H1 (cell line): Measurements from ENCODE around the gene PTDSS2. TPM values are rescaled to one million over a fixed set of nuclear protein-coding genes. Genes with fewer than 3 reads are reported as not detected.

ENCODE experiments used
- CTCF ChIA-PET: fragments of 300-600 bp; sonication (Branson Sonifier 250); formaldehyde crosslinking; loops from one replicate; lab custom pipeline; 2021; ENCODE audit not compliant: partially characterized antibody; lab: Charles Lee
- POLR2A ChIA-PET: fragments of 300-600 bp; sonication (Branson Sonifier 250); formaldehyde crosslinking; loops from one replicate; lab custom pipeline; 2021; ENCODE audit warnings: inconsistent platforms; ENCODE audit not compliant: partially characterized antibody; lab: Charles Lee
- DNase-seq, 2 experiments: peaks; one replicate each; pipeline versions ENCODE4 v3.0.0 to v3.0.0-alpha.2; 2010 to 2022; ENCODE audit warnings: low spot score in 2 of 2, low read depth in 1 of 2, mixed read lengths in 1 of 2
- FAIRE-seq: peaks from 2 replicates; lab custom pipeline; 2011; peaks lifted over from hg19 to GRCh38; lab: Jason Lieb, UNC
- H2AFZ ChIP-seq: 2 replicates; pipeline ENCODE4 v1.8.1; 2012; ENCODE audit warnings: low read length, inconsistent platforms
- H2AK5ac ChIP-seq: 2 replicates; pipeline ENCODE4 v1.6.1; 2013; ENCODE audit warnings: low read depth, low read length
- H2BK120ac ChIP-seq: replicated peaks from 2 replicates; pipeline ENCODE3; 2013; ENCODE audit warnings: low read depth, low read length, inconsistent platforms
- H2BK12ac ChIP-seq: 2 replicates; pipeline ENCODE4 v1.6.1; 2013; ENCODE audit warnings: low read depth, low read length
- H2BK15ac ChIP-seq: 2 replicates; pipeline ENCODE4 v1.6.1; 2013; ENCODE audit warnings: low read length
- H2BK20ac ChIP-seq: 2 replicates; pipeline ENCODE4 v1.6.1; 2013; ENCODE audit warnings: low read length
- H2BK5ac ChIP-seq: 2 replicates; pipeline ENCODE4 v1.6.1; 2013; ENCODE audit warnings: low read depth, low read length
- H3K14ac ChIP-seq: 2 replicates; pipeline ENCODE4 v1.6.1; 2013; ENCODE audit warnings: inconsistent platforms; ENCODE audit not compliant: insufficient read length
- H3K18ac ChIP-seq: 2 replicates; pipeline ENCODE4 v1.6.1; 2013; ENCODE audit warnings: low read length; ENCODE audit errors: extremely low read depth
- H3K23ac ChIP-seq: 2 replicates; pipeline ENCODE4 v1.6.1; 2013; ENCODE audit warnings: inconsistent platforms; ENCODE audit not compliant: insufficient read length
- H3K23me2 ChIP-seq: 2 replicates; pipeline ENCODE4 v1.6.1; 2013; ENCODE audit warnings: low read depth, low read length
- H3K27ac ChIP-seq: 2 replicates; pipeline ENCODE4 v1.6.1; 2011; ENCODE audit warnings: low read depth, low read length, inconsistent platforms
- H3K27me3 ChIP-seq, 4 experiments: replicated peaks in 1 of 4; 1 replicate in 1 of 4; 2 replicates in 3 of 4; pipeline versions ENCODE4 v1.6.1 to v1.8.1; 2011 to 2013; ENCODE audit warnings: low read length in 3 of 4, mild to moderate bottlenecking in 3 of 4, inconsistent platforms in 2 of 4, mixed read lengths in 2 of 4, moderate library complexity in 1 of 4; ENCODE audit not compliant: control insufficient read depth in 3 of 4, insufficient read depth in 3 of 4; ENCODE audit errors: extremely low read depth in 1 of 4
- H3K36me3 ChIP-seq, 4 experiments: 2 replicates each; pipeline versions ENCODE4 v1.6.1 to v1.8.1; 2011 to 2013; ENCODE audit warnings: mild to moderate bottlenecking in 4 of 4, low read length in 3 of 4, moderate library complexity in 2 of 4, control low read depth in 1 of 4, inconsistent platforms in 1 of 4; ENCODE audit not compliant: insufficient read depth in 4 of 4, control insufficient read depth in 2 of 4
- H3K4ac ChIP-seq: replicated peaks from 2 replicates; pipeline ENCODE3; 2013; ENCODE audit warnings: low read length, low read depth, mixed read lengths, inconsistent platforms; ENCODE audit not compliant: insufficient read length
- H3K4me1 ChIP-seq, 4 experiments: replicated peaks in 1 of 4; 1 replicate in 1 of 4; 2 replicates in 3 of 4; pipeline versions ENCODE4 v1.6.1 to v1.8.1; 2011 to 2013; ENCODE audit warnings: low read length in 3 of 4, inconsistent platforms in 2 of 4, mixed read lengths in 1 of 4; ENCODE audit not compliant: insufficient read depth in 4 of 4, control insufficient read depth in 3 of 4
- H3K4me2 ChIP-seq, 2 experiments: 2 replicates each; pipeline versions ENCODE4 v1.6.1 to v1.8.1; 2011 to 2013; ENCODE audit warnings: low read depth in 2 of 2, low read length in 2 of 2, control low read depth in 1 of 2, inconsistent platforms in 1 of 2, mild to moderate bottlenecking in 1 of 2; ENCODE audit not compliant: insufficient read depth in 1 of 2
- H3K4me3 ChIP-seq, 4 experiments: fragments of 200-600, 300-600 bp in 1 of 4; sonication (generic), shearing (Covaris generic), sonication (Bioruptor Twin) in 1 of 4; 2 replicates each; pipeline versions ENCODE4 v1.5.1 to v1.8.1; 2011 to 2016; ENCODE audit warnings: low read length in 4 of 4, low read depth in 3 of 4, control low read depth in 2 of 4, inconsistent platforms in 2 of 4, mild to moderate bottlenecking in 2 of 4, mixed read lengths in 1 of 4, moderate library complexity in 1 of 4; ENCODE audit not compliant: insufficient read depth in 2 of 4; ENCODE audit errors: extremely low read depth in 1 of 4
- H3K56ac ChIP-seq: replicated peaks from 2 replicates; pipeline ENCODE3; 2013; ENCODE audit warnings: low read depth, mild to moderate bottlenecking, mixed read lengths, low read length, inconsistent platforms; ENCODE audit not compliant: insufficient read length
- H3K79me1 ChIP-seq: 2 replicates; pipeline ENCODE4 v1.6.1; 2013; ENCODE audit warnings: low read depth, low read length, control low read depth
- H3K79me2 ChIP-seq, 2 experiments: 2 replicates each; pipeline versions ENCODE4 v1.6.1 to v1.8.1; 2012 to 2013; ENCODE audit warnings: low read length in 2 of 2, mild to moderate bottlenecking in 2 of 2, inconsistent platforms in 1 of 2; ENCODE audit not compliant: insufficient read depth in 2 of 2, control insufficient read depth in 1 of 2
- H3K9ac ChIP-seq, 4 experiments: replicated peaks in 1 of 4; 1 replicate in 1 of 4; 2 replicates in 3 of 4; pipeline versions ENCODE4 v1.6.1 to v1.8.1; 2011 to 2013; ENCODE audit warnings: low read depth in 3 of 4, low read length in 3 of 4, control low read depth in 2 of 4, mild to moderate bottlenecking in 2 of 4, moderate library complexity in 2 of 4, inconsistent platforms in 1 of 4; ENCODE audit errors: extremely low read depth in 1 of 4
- H3K9me3 ChIP-seq, 2 experiments: 2 replicates each; pipeline versions ENCODE4 v1.6.1 to v1.8.1; 2012 to 2013; ENCODE audit warnings: mild to moderate bottlenecking in 2 of 2, moderate library complexity in 2 of 2, control low read depth in 1 of 2, inconsistent platforms in 1 of 2, low read depth in 1 of 2, low read length in 1 of 2, mixed read lengths in 1 of 2; ENCODE audit not compliant: insufficient read depth in 2 of 2
- H4K20me1 ChIP-seq, 2 experiments: replicated peaks in 1 of 2; 2 replicates each; pipeline versions ENCODE3 to v1.8.1; 2011 to 2013; ENCODE audit warnings: inconsistent platforms in 2 of 2, low read length in 2 of 2, mild to moderate bottlenecking in 1 of 2; ENCODE audit not compliant: insufficient read depth in 2 of 2, control insufficient read depth in 1 of 2
- H4K5ac ChIP-seq: 2 replicates; pipeline ENCODE4 v1.6.1; 2013; ENCODE audit warnings: low read length, low read depth, mixed read lengths, inconsistent platforms; ENCODE audit not compliant: insufficient read length
- H4K8ac ChIP-seq: 2 replicates; pipeline ENCODE4 v1.8.0; 2013; ENCODE audit warnings: mild to moderate bottlenecking, moderate library complexity, low read length, inconsistent platforms; ENCODE audit not compliant: insufficient read depth; ENCODE audit errors: extremely low read depth
- H4K91ac ChIP-seq: replicated peaks from 2 replicates; pipeline ENCODE3; 2013; ENCODE audit warnings: low read length, mixed read lengths, inconsistent platforms; ENCODE audit not compliant: insufficient read length
- BCL11A ChIP-seq, 2 experiments: IDR thresholded peaks; one replicate each; pipeline ENCODE4 v1.6.1; 2011; ENCODE audit warnings: low read depth in 2 of 2, low read length in 2 of 2, mild to moderate bottlenecking in 2 of 2
- CHD1 ChIP-seq: IDR thresholded peaks from 2 replicates; pipeline ENCODE4 v1.6.1; 2012; ENCODE audit warnings: low read depth, low read length, improper control_type of control experiment
- WGBS, 2 experiments: shearing (Covaris generic) in 1 of 2; methylation state at CpG; one replicate each; pipeline versions ENCODE4 v1.1.6 to v1.1.7; 2013 to 2015; ENCODE audit warnings: low lambda C conversion rate in 2 of 2, mixed read lengths in 2 of 2, inconsistent platforms in 1 of 2, low coverage in 1 of 2, missing lambda C conversion rate in 1 of 2; ENCODE audit not compliant: insufficient replicate concordance in 2 of 2, insufficient coverage in 1 of 2, insufficient read length in 1 of 2; ENCODE audit errors: extremely low coverage in 1 of 2, missing lambda C conversion rate in 1 of 2; 5-methylcytosine and 5-hydroxymethylcytosine counted together
- polyA plus RNA-seq, 7 experiments: library from polyadenylated mRNA; depleted of rRNA in 3 of 7; stranded (reverse) in 5 of 7; unstranded in 2 of 7; fragments of >200 nt in 5 of 7; fragments of 200-250 nt in 2 of 7; gene quantifications; 1 replicate in 5 of 7; 2 replicates in 1 of 7; 4 replicates in 1 of 7; pipeline versions ENCODE4 v1.2.1 to v1.2.3, GENCODE V29; 2011 to 2013; ENCODE audit warnings: missing spikeins in 2 of 7, mixed read lengths in 2 of 7
- total RNA-seq: library from RNA; stranded (reverse); fragmentation: NEBNext Ultra II Directional; extraction: Animal tissue kit (Norgen Biotek cat#: 25700); gene quantifications from 2 replicates; pipeline ENCODE4 v1.2.1, GENCODE V29; 2021

Gene PTDSS2
- total and polyA plus RNA-seq, 2 of the 8 experiments (the other 6 are each of a cell fraction or from before 2014, with no cell fraction given) = 48.7 to 68.2 TPM

DNA sequence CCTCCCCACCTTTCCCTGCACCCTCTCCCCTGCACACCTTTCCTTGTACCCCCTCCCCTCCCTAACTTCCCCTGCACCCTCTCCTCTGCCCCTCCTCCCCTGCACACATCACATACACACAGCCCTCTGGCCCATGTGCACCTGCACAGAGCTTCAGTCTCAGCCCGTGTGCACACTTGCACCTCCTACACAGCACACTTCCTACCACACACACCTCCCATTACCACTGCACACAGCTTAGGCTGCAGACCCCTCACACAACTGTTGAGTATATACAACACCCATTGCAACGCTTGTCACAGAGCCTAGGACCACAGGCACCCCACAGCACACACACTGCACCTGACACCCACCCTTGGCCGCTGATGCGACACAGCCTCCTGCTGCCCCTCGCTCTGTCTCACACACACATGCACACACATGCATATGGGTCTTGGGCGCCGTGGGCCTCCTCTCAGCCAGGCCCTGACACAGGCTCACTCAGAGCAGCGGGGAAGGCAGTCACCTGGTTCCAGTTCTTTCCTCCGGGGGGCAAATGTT lies 35.7 kb upstream of the PTDSS2 start:
- Histone ChIP-seq H3K79me1 (peaks cover 5% of the 10 kb centered on the region), H3K4me1 (peaks cover 0 to 26% (median 16%) of the 10 kb centered on the region in 4 experiments; a peak in 6 of 7 replicates), H2BK15ac (peak overlapping the region; percentile 83), H2BK5ac (peak overlapping the region; percentile 30; the same call in 1 of the 2 replicates), H3K14ac (no peak overlapping the region), H3K9me3 (no peaks in the 10 kb centered on the region), H2AFZ (no peak overlapping the region), H3K4ac (peak overlapping the region; percentile 78), H2AK5ac (peak overlapping the region; percentile 61; the same call in 1 of the 2 replicates), H3K4me2 (no peak overlapping the region), H4K91ac (peak overlapping the region; percentile 89), H3K36me3 (no peaks in the 10 kb centered on the region), H3K56ac (no peak overlapping the region), H4K5ac (no peak overlapping the region), H4K20me1 (peaks cover 10 to 11% of the 10 kb centered on the region in 2 experiments), H3K27me3 (peaks cover 0 to 13% (median 4%) of the 10 kb centered on the region in 4 experiments; a peak in 5 of 7 replicates), H3K18ac (no peak overlapping the region), H2BK20ac (no peak overlapping the region), H3K23ac (no peak overlapping the region), H3K9ac (no peak overlapping the region), H3K27ac (no peak overlapping the region), H3K79me2 (peaks cover 0 to 19% of the 10 kb centered on the region in 2 experiments; a peak in 1 of 4 replicates), H3K4me3 (no peak overlapping the region), H2BK12ac (peak overlapping the region; percentile 90; the same call in 1 of the 2 replicates), H2BK120ac (no peak overlapping the region), H4K8ac (no peak overlapping the region), H3K23me2 (peaks cover 9% of the 10 kb centered on the region; the same call in 1 of the 2 replicates)
- CTCF ChIA-PET = interaction anchor here (1.0 to 1.8 kb wide), 5 partner anchors 10 to 77 kb away, joined by 3 to 5 read pairs (median 3); no protein-coding TSS in a partner anchor
- POLR2A ChIA-PET = interaction anchor here (0.5 to 5.5 kb wide), 5 partner anchors 9 to 47 kb away, joined by 3 to 41 read pairs (median 23); partner anchors contain the start of gene PTDSS2
- no peak for TF ChIP-seq CHD1
- TF ChIP-seq BCL11A (IDR thresholded peaks at IDR 0.05; ENCODE audit: low read depth in 2 of 2, low read length in 2 of 2) = no peak
- DNase-seq (peak in 1 of 2 experiments; percentile 49), FAIRE-seq (no peak)
- 83% methylated on average over 9 of the region's 9 CpGs; no CpG with 5 or more reads in 1 of the 2 experiments for WGBS, 2 experiments
